ENCODE measurements around the gene PANK4. TPM values are rescaled to one million over a fixed set of nuclear protein-coding genes. Genes with fewer than 3 reads are reported as not detected.

Gene PANK4
- total and polyA plus RNA-seq, 10 of the 15 experiments (the other 5 are each of a cell fraction or from before 2014, with no cell fraction given): 0.35 to 38.0 (median 18.6) TPM

GRCh38 chr1:2519029-2519685 is 7.2 kb downstream of the PANK4 start (continued):
- TF ChIP-seq SKIL (IDR thresholded peaks at IDR 0.05; ENCODE audit: low read depth, poor library complexity, severe bottlenecking) (no peak), IRF4 (IDR thresholded peaks at IDR 0.05; ENCODE audit: low read depth, low read length) (no peak), ESRRA (IDR thresholded peaks at IDR 0.05; ENCODE audit: low read length) (no peak), TCF3 (IDR thresholded peaks at IDR 0.05; ENCODE audit: borderline replicate concordance, insufficient read depth, low read depth, low read length) (no peak)
- TF ChIP-seq, protein P1, sequence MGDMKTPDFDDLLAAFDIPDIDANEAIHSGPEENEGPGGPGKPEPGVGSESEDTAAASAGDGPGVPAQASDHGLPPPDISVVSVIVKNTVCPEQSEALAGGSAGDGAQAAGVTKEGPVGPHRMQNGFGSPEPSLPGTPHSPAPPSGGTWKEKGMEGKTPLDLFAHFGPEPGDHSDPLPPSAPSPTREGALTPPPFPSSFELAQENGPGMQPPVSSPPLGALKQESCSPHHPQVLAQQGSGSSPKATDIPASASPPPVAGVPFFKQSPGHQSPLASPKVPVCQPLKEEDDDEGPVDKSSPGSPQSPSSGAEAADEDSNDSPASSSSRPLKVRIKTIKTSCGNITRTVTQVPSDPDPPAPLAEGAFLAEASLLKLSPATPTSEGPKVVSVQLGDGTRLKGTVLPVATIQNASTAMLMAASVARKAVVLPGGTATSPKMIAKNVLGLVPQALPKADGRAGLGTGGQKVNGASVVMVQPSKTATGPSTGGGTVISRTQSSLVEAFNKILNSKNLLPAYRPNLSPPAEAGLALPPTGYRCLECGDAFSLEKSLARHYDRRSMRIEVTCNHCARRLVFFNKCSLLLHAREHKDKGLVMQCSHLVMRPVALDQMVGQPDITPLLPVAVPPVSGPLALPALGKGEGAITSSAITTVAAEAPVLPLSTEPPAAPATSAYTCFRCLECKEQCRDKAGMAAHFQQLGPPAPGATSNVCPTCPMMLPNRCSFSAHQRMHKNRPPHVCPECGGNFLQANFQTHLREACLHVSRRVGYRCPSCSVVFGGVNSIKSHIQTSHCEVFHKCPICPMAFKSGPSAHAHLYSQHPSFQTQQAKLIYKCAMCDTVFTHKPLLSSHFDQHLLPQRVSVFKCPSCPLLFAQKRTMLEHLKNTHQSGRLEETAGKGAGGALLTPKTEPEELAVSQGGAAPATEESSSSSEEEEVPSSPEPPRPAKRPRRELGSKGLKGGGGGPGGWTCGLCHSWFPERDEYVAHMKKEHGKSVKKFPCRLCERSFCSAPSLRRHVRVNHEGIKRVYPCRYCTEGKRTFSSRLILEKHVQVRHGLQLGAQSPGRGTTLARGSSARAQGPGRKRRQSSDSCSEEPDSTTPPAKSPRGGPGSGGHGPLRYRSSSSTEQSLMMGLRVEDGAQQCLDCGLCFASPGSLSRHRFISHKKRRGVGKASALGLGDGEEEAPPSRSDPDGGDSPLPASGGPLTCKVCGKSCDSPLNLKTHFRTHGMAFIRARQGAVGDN (IDR thresholded peaks at IDR 0.05): no peak
- TF ChIP-seq, protein P2, sequence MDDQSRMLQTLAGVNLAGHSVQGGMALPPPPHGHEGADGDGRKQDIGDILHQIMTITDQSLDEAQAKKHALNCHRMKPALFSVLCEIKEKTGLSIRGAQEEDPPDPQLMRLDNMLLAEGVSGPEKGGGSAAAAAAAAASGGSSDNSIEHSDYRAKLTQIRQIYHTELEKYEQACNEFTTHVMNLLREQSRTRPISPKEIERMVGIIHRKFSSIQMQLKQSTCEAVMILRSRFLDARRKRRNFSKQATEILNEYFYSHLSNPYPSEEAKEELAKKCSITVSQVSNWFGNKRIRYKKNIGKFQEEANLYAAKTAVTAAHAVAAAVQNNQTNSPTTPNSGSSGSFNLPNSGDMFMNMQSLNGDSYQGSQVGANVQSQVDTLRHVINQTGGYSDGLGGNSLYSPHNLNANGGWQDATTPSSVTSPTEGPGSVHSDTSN (IDR thresholded peaks at IDR 0.05; ENCODE audit: insufficient replicate concordance, low read depth, low read length): no peak

Data from GM12878 (cell line).